ENCODE data around the gene POLR2B. TPM values are rescaled to one million over a fixed set of nuclear protein-coding genes. Genes with fewer than 3 reads are reported as not detected.

Gene POLR2B
- total RNA-seq, 1 experiment from 2014 or later: 108 TPM

GRCh38 chr4:57048590-57049304 lies 70.1 kb downstream of the POLR2B start:
- no peak overlapping the region for H3T11ph ChIP-seq (ENCODE audit: low read length)
- no peak for TF ChIP-seq CTCF (conservative IDR thresholded peaks at IDR 0.05)
- no peaks in the 10 kb centered on the region for H3K4me1 Mint-ChIP-seq

More at GRCh38 chr4:57048590-57049304, 70.1 kb downstream of the POLR2B start:
- Histone ChIP-seq H4K5ac (ENCODE audit: insufficient read length, low read depth, low read length) (no peak overlapping the region), H3K9ac (ENCODE audit: extremely low read depth, insufficient read length, low read length) (no peak overlapping the region), H3K56ac (ENCODE audit: insufficient read length, low read depth, low read length) (no peak overlapping the region), H3K4me1 (ENCODE audit: insufficient read depth, low read length) (no peaks in the 10 kb centered on the region), H2BK20ac (ENCODE audit: low read depth, low read length, poor library complexity, severe bottlenecking) (no peak overlapping the region), H3K14ac (ENCODE audit: insufficient read depth, low read length) (no peak overlapping the region), H3K79me2 (ENCODE audit: insufficient read depth, low read length) (no peaks in the 10 kb centered on the region), H2BK120ac (ENCODE audit: low read depth, low read length, poor library complexity, severe bottlenecking) (no peak overlapping the region), H3K4ac (ENCODE audit: low read depth, low read length) (no peak overlapping the region), H2BK12ac (ENCODE audit: insufficient read length, low read depth, low read length) (no peak overlapping the region), H2AFZ (ENCODE audit: low read length) (no peak overlapping the region), H3K27ac (ENCODE audit: insufficient read length, low read depth, low read length) (no peak overlapping the region), H3K18ac (ENCODE audit: insufficient read length, low read depth, low read length) (no peak overlapping the region), H3K23me2 (ENCODE audit: insufficient read length, low read depth, low read length, poor library complexity, severe bottlenecking) (no peaks in the 10 kb centered on the region), H2BK15ac (ENCODE audit: low read depth, low read length) (no peak overlapping the region), H4K20me1 (ENCODE audit: control insufficient read depth, insufficient read depth, insufficient read length) (no peaks in the 10 kb centered on the region), H3K27me3 (ENCODE audit: insufficient read depth, low read length) (no peaks in the 10 kb centered on the region), H3K79me1 (ENCODE audit: insufficient read depth, low read depth, low read length, poor library complexity, severe bottlenecking) (no peaks in the 10 kb centered on the region), H3K9me3 (ENCODE audit: control insufficient read depth, low read depth, low read length) (no peaks in the 10 kb centered on the region), H4K8ac (replicated peaks; ENCODE audit: insufficient read length, low read depth, low read length) (no peak overlapping the region), H4K91ac (ENCODE audit: insufficient read length, low read depth, low read length) (no peak overlapping the region), H2AK5ac (ENCODE audit: insufficient read length, low read length) (no peak overlapping the region), H2BK5ac (ENCODE audit: insufficient read length, low read length) (no peak overlapping the region), H3K23ac (ENCODE audit: insufficient read length, low read depth, low read length) (no peak overlapping the region), H3K4me2 (ENCODE audit: insufficient read depth, insufficient read length, low read length) (no peak overlapping the region)
- H3K27ac Mint-ChIP-seq: no peak overlapping the region
- H3K4me3 Mint-ChIP-seq: no peak overlapping the region
- H3K36me3 Mint-ChIP-seq (ENCODE audit: insufficient read depth in 1 of 3, low read depth in 3 of 3): peaks cover 0 to 7% (median 4%) of the 10 kb centered on the region in 3 experiments; a peak in 3 of 7 replicates
- no CpG with 5 or more reads among the region's 1 CpG for WGBS (ENCODE audit: extremely low coverage, insufficient read length, low lambda C conversion rate)
- peaks cover 7% of the 10 kb centered on the region; the same call in 1 of the 2 replicates for H3K27me3 Mint-ChIP-seq (ENCODE audit: low read depth)
- peaks cover 3 to 8% of the 10 kb centered on the region in 2 experiments; a peak in 4 of 5 replicates for H3K9me3 Mint-ChIP-seq
- no peak for DNase-seq

Measured in H9 (cell line).